GM21529 (cell line): ENCODE data around the gene DOK4.
"Not testable (repeated sequence)": the region's sequence is repeated elsewhere in the genome, so short reads cannot be mapped to it uniquely, and the experiment has no call there.

ENCODE experiments used
- ATAC-seq: cut with Tn5 transposase; IDR thresholded peaks from one replicate; pipeline ENCODE4 v1.9.1; 2021; ENCODE audit not compliant: unreplicated experiment

The DOK4 gene

DNA sequence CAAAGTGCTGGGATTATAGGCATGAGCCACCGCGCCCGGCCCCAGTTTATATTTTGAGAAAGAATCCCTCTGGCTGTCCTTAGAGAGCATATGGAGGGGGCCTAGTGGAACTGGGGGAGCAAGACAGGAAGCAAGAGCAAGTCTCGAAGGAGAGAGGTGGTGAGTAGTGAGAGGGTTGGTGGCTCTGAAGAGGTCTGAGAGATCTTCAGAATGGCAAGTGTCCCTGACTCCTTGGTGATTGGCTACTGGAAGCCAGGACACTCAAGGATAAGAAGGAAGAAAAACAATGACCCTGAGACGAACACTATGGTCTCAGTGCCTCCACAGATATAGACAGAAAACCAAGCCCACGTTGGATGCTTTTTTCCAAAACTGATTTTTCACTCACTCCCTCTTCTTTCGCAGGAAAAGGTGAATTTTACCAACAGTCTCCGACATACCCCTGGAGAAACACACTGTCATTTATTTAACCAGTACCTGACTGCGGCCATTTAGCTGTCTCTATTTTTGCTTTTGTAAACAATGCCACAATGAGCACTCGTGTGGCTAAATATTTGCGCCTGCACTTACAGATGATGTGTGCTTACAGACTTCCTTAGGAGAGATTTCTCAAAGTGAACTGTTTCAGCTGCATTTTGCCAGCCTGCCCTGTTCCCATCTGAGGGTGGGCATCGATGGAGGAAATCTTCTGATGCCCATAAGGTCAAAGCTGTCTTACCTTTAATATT, 15.9 kb upstream of the DOK4 start:
- no peak for ATAC-seq

- ATAC-seq: no peak
These were observed 15.2 kb upstream of the DOK4 start for GRCh38 chr16:57501492-57501891.

GRCh38 chr16:57500578-57501111, 14.4 kb upstream of the DOK4 start:
- ATAC-seq: no peak

DNA sequence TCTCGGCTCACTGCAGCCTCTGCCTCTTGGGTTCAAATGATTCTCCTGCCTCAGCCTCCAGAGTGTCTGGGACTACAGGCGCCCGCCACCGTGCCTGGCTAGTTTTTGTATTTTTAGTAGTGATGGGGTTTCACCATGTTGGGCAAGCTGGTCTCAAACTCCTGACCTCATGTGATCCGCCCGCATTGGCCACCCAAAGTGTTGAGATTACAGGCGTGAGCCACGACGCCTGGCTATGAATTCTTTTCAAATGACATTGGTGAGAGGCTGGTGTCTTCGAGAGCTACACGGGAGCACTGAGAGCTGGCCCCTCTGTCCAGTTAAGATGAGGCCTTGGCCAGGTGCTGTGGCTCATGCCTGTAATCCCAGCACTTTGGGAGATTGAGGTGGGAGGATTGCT, 13.6 kb upstream of the DOK4 start:
- ATAC-seq: not testable (repeated sequence)

DNA sequence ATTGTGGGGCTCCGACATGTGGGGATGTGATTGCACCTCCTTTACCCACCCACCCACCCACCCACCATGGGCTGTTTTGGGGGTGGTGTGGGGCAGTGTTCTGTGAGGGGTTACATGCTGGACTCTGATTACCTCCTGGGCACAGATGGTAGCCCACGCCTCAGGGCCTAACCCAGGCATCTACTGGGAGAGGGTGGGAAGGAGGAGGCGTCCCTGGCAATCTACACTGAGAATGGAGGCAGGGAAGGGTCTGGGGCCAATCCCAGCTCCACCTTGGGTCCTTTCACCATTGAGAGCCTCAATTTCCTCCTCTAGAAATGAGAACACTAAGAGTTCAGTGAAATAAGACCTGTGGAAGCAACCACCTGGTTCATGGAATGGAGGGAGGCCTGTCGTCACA, 11.7 kb upstream of the DOK4 start:
- ATAC-seq: no peak

- ATAC-seq: no peak
These were observed 10.8 kb upstream of the DOK4 start for GRCh38 chr16:57497121-57497520.

DNA sequence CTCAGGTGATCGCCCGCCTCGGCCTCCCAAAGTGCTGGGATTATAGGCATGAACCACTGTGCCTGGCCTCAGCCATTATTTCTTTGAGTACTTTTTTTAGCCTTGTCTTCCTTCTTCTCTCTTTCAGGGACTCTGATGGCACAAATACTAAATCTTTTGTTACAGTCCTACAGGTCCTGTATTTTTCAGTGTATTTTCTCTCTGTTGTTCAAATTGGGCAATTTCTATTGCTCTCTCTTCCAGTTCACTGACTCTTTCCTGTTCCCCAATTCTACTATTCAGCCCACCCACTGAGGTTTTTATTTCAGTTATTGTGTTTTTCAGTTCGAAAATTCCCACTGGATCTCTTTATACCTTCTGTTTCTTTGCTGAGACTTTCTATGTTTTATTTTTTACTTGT, 7.5 kb upstream of the DOK4 start:
- ATAC-seq: no peak

- no peak for ATAC-seq
These were observed 2.9 kb upstream of the DOK4 start for GRCh38 chr16:57489229-57489628.

GRCh38 chr16:57486858-57487834, 853 bp upstream of the DOK4 start:
- ATAC-seq: no peak

DNA sequence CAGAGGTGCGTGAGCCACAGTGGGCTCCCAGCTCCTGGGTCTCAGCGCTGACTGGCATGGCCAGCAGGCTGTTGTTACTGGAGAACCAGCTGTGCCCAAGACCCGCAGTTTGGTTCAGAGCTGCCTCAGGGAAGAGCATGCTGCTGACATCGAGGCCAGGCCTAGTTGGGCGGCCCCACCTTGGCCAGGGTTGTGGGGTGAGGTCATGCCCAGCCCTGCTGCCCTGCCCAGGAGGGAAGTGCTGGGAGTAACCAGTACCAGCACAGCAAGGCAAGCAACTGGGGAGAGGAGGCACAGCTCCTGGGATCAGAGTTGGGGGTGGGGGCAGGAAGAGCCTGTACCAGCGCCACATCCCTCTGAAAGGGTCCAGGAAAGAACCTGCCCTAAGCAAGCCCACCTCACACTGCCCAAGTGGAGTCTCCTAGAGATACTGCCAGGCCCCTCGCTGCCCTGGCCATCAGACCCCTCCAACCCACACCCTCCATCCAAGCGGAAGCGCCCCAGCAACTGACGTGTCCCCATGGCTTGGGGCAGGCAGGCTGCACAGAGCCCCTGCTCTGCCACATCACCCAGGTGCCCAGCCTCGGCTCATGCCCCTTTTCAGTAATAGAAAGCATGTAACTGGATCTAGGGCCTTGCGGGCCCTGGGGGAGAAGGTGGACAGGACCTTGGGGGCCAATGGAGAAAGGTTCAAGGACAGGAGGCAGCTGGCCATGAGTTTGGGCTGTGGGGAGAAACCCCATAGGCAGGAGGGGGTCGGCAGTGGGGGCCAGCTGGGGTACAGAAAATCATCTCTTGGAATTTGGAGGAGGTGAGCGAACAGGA, 990 bp downstream of the DOK4 start:
- ATAC-seq: no peak

DNA sequence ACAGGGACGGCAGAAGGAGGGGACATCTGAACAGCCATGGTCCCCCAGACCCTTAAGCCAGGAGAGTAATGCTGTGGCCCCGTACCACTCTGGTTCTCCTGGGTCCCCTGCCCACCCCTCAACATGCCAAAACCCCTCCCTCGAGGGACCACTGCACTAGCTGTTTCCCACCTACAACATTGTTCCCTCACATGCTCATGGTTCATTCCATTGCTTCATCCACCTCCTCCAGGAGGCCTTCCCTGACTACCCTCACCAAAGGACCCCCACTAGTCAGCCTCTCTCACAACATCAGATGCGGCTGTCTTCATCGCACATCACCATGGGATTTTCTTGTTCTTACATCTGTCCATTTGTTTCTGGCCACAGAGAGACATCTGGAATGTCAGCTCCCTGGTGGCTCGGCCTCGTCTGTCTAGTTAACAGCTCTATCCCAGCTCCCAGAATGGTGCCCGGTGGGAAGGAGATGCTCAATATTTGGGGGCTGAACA, 1.7 kb downstream of the DOK4 start:
- ATAC-seq: no peak

DNA sequence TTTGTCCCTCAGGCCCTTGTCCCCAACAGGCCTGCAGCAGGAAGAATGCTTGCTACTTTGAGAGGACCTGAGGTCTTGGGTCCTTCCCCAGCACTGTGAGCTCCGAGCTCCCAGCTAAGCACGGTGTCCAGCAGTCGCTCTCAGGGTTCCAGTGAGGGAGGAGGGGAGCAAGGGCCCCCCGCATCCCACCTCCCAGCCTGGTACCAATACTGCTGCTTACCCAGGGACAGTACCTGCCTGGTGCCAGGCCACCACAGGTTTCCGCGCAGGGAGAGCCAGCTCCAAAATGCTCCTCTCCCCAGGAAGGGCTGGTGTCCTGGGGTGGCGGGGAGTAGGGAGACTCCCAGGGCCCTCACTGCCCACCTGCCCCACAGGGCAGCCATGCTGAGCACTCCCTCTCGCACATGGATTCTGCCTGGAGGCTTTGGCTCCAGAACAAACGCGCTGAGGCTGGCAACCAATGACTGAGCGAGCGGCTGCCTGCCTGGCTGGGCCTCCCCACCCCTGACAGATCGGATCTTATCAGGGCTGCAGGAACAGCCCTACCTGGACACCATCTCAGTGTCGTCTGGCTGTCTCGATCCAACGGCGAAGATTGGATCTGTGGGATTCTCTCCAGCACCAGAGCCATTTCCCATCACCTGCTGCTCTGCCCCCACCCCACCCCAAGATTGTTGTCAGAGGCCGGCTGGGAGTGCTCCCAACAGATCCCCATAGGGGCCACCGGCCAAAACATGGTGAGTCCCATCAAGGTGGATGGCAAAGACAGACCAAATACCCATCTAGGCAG, 2.4 kb downstream of the DOK4 start:
- no peak for ATAC-seq

- ATAC-seq: no peak
These were observed 3.3 kb downstream of the DOK4 start for GRCh38 chr16:57482845-57483545.

DNA sequence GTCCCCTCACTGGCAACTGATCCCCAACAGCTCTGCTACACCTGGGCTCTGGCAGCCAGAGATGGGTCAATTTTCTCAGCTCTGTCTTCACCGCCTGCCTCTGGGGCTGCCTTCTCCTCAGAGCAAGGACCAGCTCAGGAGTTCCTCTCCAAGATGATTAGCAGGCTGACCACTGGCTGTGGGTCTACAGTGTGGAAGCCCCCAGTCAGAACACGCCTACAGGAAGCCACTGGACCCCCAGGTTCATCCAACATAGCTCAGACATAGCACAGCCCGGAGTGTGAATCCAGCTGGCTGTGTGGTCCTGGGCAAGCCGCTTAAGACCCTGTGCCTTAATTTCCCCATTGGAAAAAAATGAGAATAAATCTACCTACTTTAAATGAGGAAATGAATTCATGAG, 4.9 kb downstream of the DOK4 start:
- no peak for ATAC-seq

GRCh38 chr16:57480754-57481230, 5.5 kb downstream of the DOK4 start:
- no peak for ATAC-seq

- ATAC-seq: no peak
These were observed 6.1 kb downstream of the DOK4 start for GRCh38 chr16:57479976-57480753.

- no peak for ATAC-seq
These were observed 6.9 kb downstream of the DOK4 start for GRCh38 chr16:57479205-57479975.
